ENCODE measurements around the gene ALDH3B2.
"Not testable (repeated sequence)": the region's sequence is repeated elsewhere in the genome, so short reads cannot be mapped to it uniquely, and the experiment has no call there.

The ALDH3B2 gene

GRCh38 chr11:67663532-67664212 is 10.8 kb downstream of the ALDH3B2 start:
- no peak for DNase-seq (ENCODE audit: low read depth)
- TF ChIP-seq CTCF (IDR thresholded peaks at IDR 0.05; ENCODE audit: low read depth, low read length, missing control alignments): no peak
- no peak overlapping the region for H3K4me3 ChIP-seq (ENCODE audit: low read depth, low read length)

- DNase-seq (ENCODE audit: low read depth): no peak
- H3K4me3 ChIP-seq (ENCODE audit: low read depth, low read length): no peak overlapping the region
- TF ChIP-seq CTCF (IDR thresholded peaks at IDR 0.05; ENCODE audit: low read depth, low read length, missing control alignments): no peak
Measured at GRCh38 chr11:67662835-67663531, 11.4 kb downstream of the ALDH3B2 start.

DNA sequence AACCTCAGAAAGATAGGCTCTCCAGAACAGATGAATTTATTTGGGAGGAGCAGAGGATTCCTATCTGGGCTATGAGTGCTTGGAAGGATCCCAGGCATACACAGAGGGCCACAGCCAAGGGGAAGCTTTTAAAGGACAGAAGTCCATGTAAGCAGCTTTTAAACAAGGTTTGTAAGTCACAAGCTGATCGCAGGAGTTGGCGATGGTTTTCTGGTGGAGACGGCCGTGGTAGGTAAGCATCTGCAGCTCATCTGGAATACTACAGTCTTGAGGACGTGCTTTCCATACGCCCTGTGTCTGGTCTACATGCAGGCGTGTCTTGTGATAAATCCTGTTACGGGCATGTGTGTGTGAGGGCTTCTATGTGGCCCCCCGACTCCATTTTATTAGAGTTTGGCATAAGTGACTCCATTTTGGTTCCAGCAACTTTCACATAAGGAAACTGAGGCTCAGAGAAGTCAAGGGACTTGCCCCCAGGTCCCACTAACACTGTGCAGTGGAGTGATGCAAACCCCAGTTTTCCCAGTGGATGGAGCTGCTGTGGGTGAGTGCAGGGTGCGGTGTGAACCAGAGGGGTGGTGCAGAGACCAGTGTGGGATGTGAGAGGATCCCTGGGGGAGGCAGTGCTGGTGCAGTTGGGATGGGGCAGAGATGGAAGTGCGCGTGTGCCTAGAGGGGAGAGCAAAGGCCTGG is 12.1 kb downstream of the ALDH3B2 start:
- TF ChIP-seq CTCF (IDR thresholded peaks at IDR 0.05; ENCODE audit: low read depth, low read length, missing control alignments): no peak
- no peak overlapping the region for H3K4me3 ChIP-seq (ENCODE audit: low read depth, low read length)
- DNase-seq (ENCODE audit: low read depth): no peak

DNA sequence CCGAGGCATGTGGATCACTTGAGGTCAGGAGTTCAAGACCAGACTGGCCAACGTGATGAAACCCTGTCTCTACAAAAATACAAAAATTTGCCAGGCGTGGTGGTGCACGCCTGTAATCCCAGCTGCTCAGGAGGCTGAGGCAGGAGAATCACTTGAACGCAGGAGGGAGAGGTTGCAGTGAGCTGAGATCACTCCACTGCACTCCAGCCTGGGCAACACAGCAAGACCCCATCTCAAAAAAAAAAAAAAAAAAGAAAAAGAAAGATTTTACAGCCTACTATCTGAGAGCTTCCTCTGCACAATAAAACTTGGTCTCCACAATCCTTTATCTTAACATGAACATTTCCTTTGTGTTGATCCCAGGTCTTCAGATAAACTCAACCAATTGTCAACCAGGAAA is 13.7 kb downstream of the ALDH3B2 start:
- DNase-seq (ENCODE audit: low read depth); H3K4me3 ChIP-seq (ENCODE audit: low read depth, low read length): not testable (repeated sequence)

DNA sequence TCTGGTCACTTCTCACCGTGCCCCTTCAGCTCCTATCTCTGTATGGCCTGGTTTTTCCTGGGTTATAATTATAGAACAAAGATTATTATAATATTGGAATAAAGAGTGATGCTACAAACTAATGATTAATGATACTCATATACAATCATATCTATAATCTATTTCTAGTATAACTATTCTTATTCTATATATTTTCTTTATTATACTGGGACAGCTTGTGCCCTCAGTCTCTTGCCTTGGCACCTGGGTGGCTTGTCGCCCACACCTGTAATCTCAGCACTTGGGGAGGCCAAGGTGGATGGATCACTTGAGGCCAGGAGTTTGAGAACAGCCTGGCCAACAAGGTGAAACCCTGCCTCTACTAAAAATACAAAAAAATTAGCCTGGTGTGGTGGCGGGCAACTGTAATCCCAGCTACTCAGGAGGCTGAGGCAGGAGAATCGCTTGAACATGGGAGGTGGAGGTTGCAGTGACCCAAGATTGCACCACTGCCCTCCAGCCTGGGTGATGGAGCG is 14.7 kb downstream of the ALDH3B2 start:
- not testable (repeated sequence) for H3K4me3 ChIP-seq (ENCODE audit: low read depth, low read length); DNase-seq (ENCODE audit: low read depth)

GRCh38 chr11:67657300-67657699 is 17.1 kb downstream of the ALDH3B2 start:
- no peak for TF ChIP-seq CTCF (IDR thresholded peaks at IDR 0.05; ENCODE audit: low read depth, low read length, missing control alignments)
- no peak overlapping the region for H3K4me3 ChIP-seq (ENCODE audit: low read depth, low read length)
- DNase-seq (ENCODE audit: low read depth): no peak

DNA sequence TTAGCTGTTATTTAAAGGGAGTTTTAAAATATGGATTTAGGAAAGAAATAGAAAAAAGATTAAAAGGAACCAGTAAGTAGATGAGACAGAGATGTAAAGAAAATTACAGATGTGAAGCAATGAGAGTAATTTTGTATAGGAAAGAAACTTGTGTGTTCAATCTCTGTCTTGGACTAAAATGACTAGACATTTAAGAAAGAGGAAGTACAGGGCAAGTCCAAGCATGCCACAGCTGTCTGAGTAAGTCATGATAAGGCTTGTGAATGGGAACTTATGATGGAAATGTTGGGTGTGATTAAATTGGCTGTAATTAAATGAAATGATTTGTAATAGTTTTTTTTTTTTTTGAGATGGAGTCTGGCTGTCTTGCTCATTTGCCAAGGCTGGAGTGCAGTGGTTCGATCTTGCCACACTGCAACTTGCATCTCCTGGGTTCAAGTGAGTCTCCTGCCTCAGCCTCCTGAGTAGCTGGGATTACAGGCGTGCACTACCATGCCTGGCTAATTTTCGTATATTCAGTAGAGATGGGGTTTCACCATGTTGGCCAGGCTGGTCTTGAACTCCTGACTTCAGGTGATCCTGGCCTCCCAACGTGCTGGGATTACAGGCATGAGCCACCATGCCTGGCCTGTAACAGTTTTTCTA is 18.0 kb downstream of the ALDH3B2 start:
- H3K4me3 ChIP-seq (ENCODE audit: low read depth, low read length): no peak overlapping the region
- TF ChIP-seq CTCF (IDR thresholded peaks at IDR 0.05; ENCODE audit: low read depth, low read length, missing control alignments): no peak
- DNase-seq (ENCODE audit: low read depth): no peak
